ENCODE measurements around the gene TDRD9. TPM values are rescaled to one million over a fixed set of nuclear protein-coding genes. Genes with fewer than 3 reads are reported as not detected.

TDRD9 gene
- total and polyA plus RNA-seq, 2 experiments from 2014 or later, result not detected

GRCh38 chr14:104066719-104067295, 138.6 kb downstream of the TDRD9 start:
- Histone ChIP-seq H3K79me2 (ENCODE audit: insufficient read depth) (no peaks in the 10 kb centered on the region), H3K4me2 (ENCODE audit: unreplicated experiment) (no peak overlapping the region), H3K9me3 (ENCODE audit: low read depth) (no peaks in the 10 kb centered on the region), H3K4me3 (no peak overlapping the region), H3K27ac (no peak overlapping the region), H3K9me2 (ENCODE audit: insufficient read depth) (no peaks in the 10 kb centered on the region), H3F3A (ENCODE audit: insufficient read depth) (no peaks in the 10 kb centered on the region), H3K9ac (no peak overlapping the region), H2AFZ (no peak overlapping the region), H3K36me3 (ENCODE audit: low read depth) (no peaks in the 10 kb centered on the region), H4K20me1 (ENCODE audit: insufficient read depth) (no peaks in the 10 kb centered on the region), H3K27me3 (replicated peaks; ENCODE audit: insufficient read depth) (peaks cover 26% of the 10 kb centered on the region), H3K4me1 (ENCODE audit: insufficient read depth) (no peaks in the 10 kb centered on the region)
- TF ChIP-seq EZH2 (IDR thresholded peaks at IDR 0.05; ENCODE audit: insufficient read depth, poor library complexity, severe bottlenecking), result no peak
- no peak for TF ChIP-seq EZH2phosphoT487 (IDR thresholded peaks at IDR 0.05; ENCODE audit: insufficient read depth, low read depth)
- in situ Hi-C loops (cut with MboI), result no loop called here
- 12 to 29% methylated on average over 4 of the region's 4 CpGs for WGBS, 2 experiments (ENCODE audit: low coverage in 1 of 2, low lambda C conversion rate in 2 of 2, missing lambda C conversion rate in 2 of 2)
- no peak for DNase-seq

- Histone ChIP-seq H3K9ac (no peak overlapping the region), H2AFZ (no peak overlapping the region), H3F3A (ENCODE audit: insufficient read depth) (no peaks in the 10 kb centered on the region)
Observed at GRCh38 chr14:104069541-104069940, 141.3 kb downstream of the TDRD9 start.

GRCh38 chr14:104072586-104072985, 144.3 kb downstream of the TDRD9 start:
- Histone ChIP-seq H4K20me1 (ENCODE audit: insufficient read depth) (no peaks in the 10 kb centered on the region), H3K27ac (no peak overlapping the region)
- in situ Hi-C loops (cut with MboI), result no loop called here

More at GRCh38 chr14:104069541-104069940, 141.3 kb downstream of the TDRD9 start:
- DNase-seq, result no peak
- H3K9me2 ChIP-seq (ENCODE audit: insufficient read depth), result no peaks in the 10 kb centered on the region
- H3K36me3 ChIP-seq (ENCODE audit: low read depth), result no peaks in the 10 kb centered on the region
- no peaks in the 10 kb centered on the region for H3K79me2 ChIP-seq (ENCODE audit: insufficient read depth)
- 28 to 37% methylated on average over 7 of the region's 7 CpGs for WGBS, 2 experiments (ENCODE audit: low coverage in 1 of 2, low lambda C conversion rate in 2 of 2, missing lambda C conversion rate in 2 of 2)
- H3K4me2 ChIP-seq (ENCODE audit: unreplicated experiment), result no peak overlapping the region
- no peaks in the 10 kb centered on the region for H4K20me1 ChIP-seq (ENCODE audit: insufficient read depth)
- no peaks in the 10 kb centered on the region for H3K4me1 ChIP-seq (ENCODE audit: insufficient read depth)
- H3K9me3 ChIP-seq (ENCODE audit: low read depth), result no peaks in the 10 kb centered on the region
- no peak for TF ChIP-seq EZH2 (IDR thresholded peaks at IDR 0.05; ENCODE audit: insufficient read depth, poor library complexity, severe bottlenecking)
- no peak for TF ChIP-seq EZH2phosphoT487 (IDR thresholded peaks at IDR 0.05; ENCODE audit: insufficient read depth, low read depth)
- H3K27ac ChIP-seq, result no peak overlapping the region
- no peak overlapping the region for H3K4me3 ChIP-seq
- in situ Hi-C loops (cut with MboI), result no loop called here
- H3K27me3 ChIP-seq (replicated peaks; ENCODE audit: insufficient read depth), result peaks cover 26% of the 10 kb centered on the region

GRCh38 chr14:104073764-104074163, 145.5 kb downstream of the TDRD9 start:
- no peak for TF ChIP-seq EZH2phosphoT487 (IDR thresholded peaks at IDR 0.05; ENCODE audit: insufficient read depth, low read depth)
- no peak for TF ChIP-seq EZH2 (IDR thresholded peaks at IDR 0.05; ENCODE audit: insufficient read depth, poor library complexity, severe bottlenecking)
- WGBS, 2 experiments (ENCODE audit: low coverage in 1 of 2, low lambda C conversion rate in 2 of 2, missing lambda C conversion rate in 2 of 2), result 31 to 37% methylated on average over 4 of the region's 4 CpGs

More at GRCh38 chr14:104072586-104072985, 144.3 kb downstream of the TDRD9 start:
- Histone ChIP-seq H3K27me3 (replicated peaks; ENCODE audit: insufficient read depth) (peaks cover 34% of the 10 kb centered on the region), H2AFZ (no peak overlapping the region), H3K4me1 (ENCODE audit: insufficient read depth) (no peaks in the 10 kb centered on the region), H3K9ac (no peak overlapping the region), H3K9me3 (ENCODE audit: low read depth) (no peaks in the 10 kb centered on the region), H3K4me2 (ENCODE audit: unreplicated experiment) (no peak overlapping the region), H3K79me2 (ENCODE audit: insufficient read depth) (no peaks in the 10 kb centered on the region), H3K4me3 (no peak overlapping the region), H3K9me2 (ENCODE audit: insufficient read depth) (no peaks in the 10 kb centered on the region), H3K36me3 (ENCODE audit: low read depth) (no peaks in the 10 kb centered on the region), H3F3A (ENCODE audit: insufficient read depth) (no peaks in the 10 kb centered on the region)
- TF ChIP-seq EZH2 (IDR thresholded peaks at IDR 0.05; ENCODE audit: insufficient read depth, poor library complexity, severe bottlenecking), result no peak
- no peak for TF ChIP-seq EZH2phosphoT487 (IDR thresholded peaks at IDR 0.05; ENCODE audit: insufficient read depth, low read depth)
- 15 to 23% methylated on average over 3 of the region's 3 CpGs for WGBS, 2 experiments (ENCODE audit: low coverage in 1 of 2, low lambda C conversion rate in 2 of 2, missing lambda C conversion rate in 2 of 2)
- no peak for DNase-seq

More at GRCh38 chr14:104073764-104074163, 145.5 kb downstream of the TDRD9 start:
- H3K4me1 ChIP-seq (ENCODE audit: insufficient read depth), result no peaks in the 10 kb centered on the region
- no peak overlapping the region for H2AFZ ChIP-seq
- H3K36me3 ChIP-seq (ENCODE audit: low read depth), result no peaks in the 10 kb centered on the region
- no peak overlapping the region for H3K4me2 ChIP-seq (ENCODE audit: unreplicated experiment)
- H3K9me2 ChIP-seq (ENCODE audit: insufficient read depth), result no peaks in the 10 kb centered on the region
- no peaks in the 10 kb centered on the region for H3K79me2 ChIP-seq (ENCODE audit: insufficient read depth)
- no peak for DNase-seq
- no peaks in the 10 kb centered on the region for H3F3A ChIP-seq (ENCODE audit: insufficient read depth)
- no peaks in the 10 kb centered on the region for H3K9me3 ChIP-seq (ENCODE audit: low read depth)
- in situ Hi-C loops (cut with MboI), result no loop called here
- H4K20me1 ChIP-seq (ENCODE audit: insufficient read depth), result no peaks in the 10 kb centered on the region
- H3K9ac ChIP-seq, result no peak overlapping the region
- peaks cover 23% of the 10 kb centered on the region for H3K27me3 ChIP-seq (replicated peaks; ENCODE audit: insufficient read depth)
- no peak overlapping the region for H3K27ac ChIP-seq
- H3K4me3 ChIP-seq, result no peak overlapping the region
